Caco-2 (cell line): ENCODE measurements around the gene BZW2. TPM values are rescaled to one million over a fixed set of nuclear protein-coding genes. Genes with fewer than 3 reads are reported as not detected.

Source experiments
- BruUV-seq: library from RNA; stranded (reverse); fragments of 400-500 nt; replicated peaks from 2 replicates; lab custom pipeline; 2021; lab: Mats Ljungman, UMichigan
- CTCF ChIA-PET: fragments of 300-600 bp; sonication (Branson Sonifier 250); formaldehyde crosslinking; loops from one replicate; lab custom pipeline; 2022; ENCODE audit warnings: antibody characterized with exemption; lab: Charles Lee
- POLR2A ChIA-PET: fragments of 300-600 bp; sonication (Branson Sonifier 250); formaldehyde crosslinking; loops from one replicate; lab custom pipeline; 2022; ENCODE audit warnings: antibody characterized with exemption; lab: Charles Lee
- DNase-seq, 2 experiments: peaks; one replicate each; pipeline versions ENCODE4 v3.0.0 to v3.0.0-alpha.2; 2020 to 2022
- H3K27me3 ChIP-seq: replicated peaks from 2 replicates; pipeline ENCODE4 v1.6.0; 2011; ENCODE audit warnings: low read length; ENCODE audit not compliant: control insufficient read depth, insufficient read depth
- H3K36me3 ChIP-seq: 2 replicates; pipeline ENCODE4 v1.5.1; 2011; ENCODE audit warnings: low read length; ENCODE audit not compliant: control insufficient read depth, insufficient read depth
- H3K4me1 ChIP-seq: fragments of 250-450 bp; sonication (Bioruptor Pico); 2 replicates; pipeline ENCODE4 v1.5.1; 2020; ENCODE audit warnings: mild to moderate bottlenecking
- H3K4me3 ChIP-seq: 2 replicates; pipeline ENCODE4 v1.5.1; 2011; ENCODE audit warnings: low read depth, mild to moderate bottlenecking, control low read depth, low read length
- H3K9me3 ChIP-seq: fragments of 250-450 bp; sonication (Bioruptor Pico); 2 replicates; pipeline ENCODE4 v1.5.1; 2020; ENCODE audit warnings: mild to moderate bottlenecking, moderate library complexity
- H3K27ac Mint-ChIP-seq: one replicate; pipeline ENCODE4 v1.8.0; 2022; ENCODE audit warnings: mixed read lengths; ENCODE audit not compliant: unreplicated experiment
- H3K27me3 Mint-ChIP-seq: one replicate; pipeline ENCODE4 v1.8.0; 2022; ENCODE audit warnings: mixed read lengths; ENCODE audit not compliant: insufficient read depth, unreplicated experiment
- H3K36me3 Mint-ChIP-seq: one replicate; pipeline ENCODE4 v1.8.0; 2022; ENCODE audit warnings: mild to moderate bottlenecking, mixed read lengths; ENCODE audit not compliant: insufficient read depth, unreplicated experiment
- H3K4me1 Mint-ChIP-seq: one replicate; pipeline ENCODE4 v1.8.0; 2022; ENCODE audit warnings: low read depth, mixed read lengths; ENCODE audit not compliant: unreplicated experiment
- H3K4me3 Mint-ChIP-seq: one replicate; pipeline ENCODE4 v1.8.0; 2022; ENCODE audit warnings: mild to moderate bottlenecking, moderate library complexity, mixed read lengths; ENCODE audit not compliant: unreplicated experiment
- H3K9me3 Mint-ChIP-seq: one replicate; pipeline ENCODE4 v1.8.0; 2022; ENCODE audit warnings: mixed read lengths; ENCODE audit not compliant: unreplicated experiment
- intact Hi-C: fragments of 100-400 bp; cut with micrococcal nuclease; formaldehyde crosslinking; loops from one replicate; pipeline ENCODE4 v1.10.0; 2022; ENCODE audit not compliant: unreplicated experiment
- total RNA-seq: library from RNA; stranded (reverse); gene quantifications from 2 replicates; pipeline ENCODE4 v1.2.3, GENCODE V29; 2022
- TF ChIP-seq, protein P1 (sequence below), 2 experiments: fragments of 200-600 bp in 1 of 2; IDR thresholded peaks; 1 replicate in 1 of 2; 2 replicates in 1 of 2; pipeline versions ENCODE4 v1.5.1 to v1.8.0; 2011 to 2022; ENCODE audit warnings: antibody characterized with exemption in 1 of 2, control low read depth in 1 of 2, inconsistent platforms in 1 of 2, low read depth in 1 of 2, low read length in 1 of 2, mild to moderate bottlenecking in 1 of 2, moderate library complexity in 1 of 2; ENCODE audit not compliant: insufficient read depth in 1 of 2, severe bottlenecking in 1 of 2, unreplicated experiment in 1 of 2

The BZW2 gene
- total RNA-seq, 1 experiment from 2014 or later, result 148 TPM

DNA sequence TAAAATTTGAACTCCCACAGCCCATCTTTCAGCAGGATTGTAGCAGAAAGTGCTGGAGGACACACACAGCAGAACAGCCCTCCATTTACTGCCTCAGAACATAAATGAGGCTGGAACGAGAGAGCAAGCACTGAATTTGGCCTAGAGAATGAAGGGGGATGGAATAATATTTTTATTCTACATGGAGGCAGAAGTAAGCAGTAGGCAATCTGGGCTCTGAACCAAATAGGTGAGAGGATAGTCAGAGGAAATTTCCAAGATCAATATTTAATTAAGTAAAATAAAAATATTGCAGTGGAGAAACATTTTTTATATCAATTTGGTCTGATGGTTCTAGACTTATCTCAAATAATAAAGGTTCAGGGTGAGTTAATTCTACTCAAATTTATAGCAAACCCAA, 78.4 kb downstream of the BZW2 start:
- Histone ChIP-seq H3K27me3 (no peaks in the 10 kb centered on the region), H3K4me1 (peaks cover 23% of the 10 kb centered on the region), H3K9me3 (no peaks in the 10 kb centered on the region), H3K36me3 (no peaks in the 10 kb centered on the region), H3K4me3 (no peak overlapping the region)
- Mint-ChIP-seq H3K27ac (no peak overlapping the region), H3K27me3 (no peaks in the 10 kb centered on the region), H3K36me3 (peaks cover 10% of the 10 kb centered on the region), H3K4me1 (peaks cover 20% of the 10 kb centered on the region), H3K9me3 (no peaks in the 10 kb centered on the region), H3K4me3 (no peak overlapping the region)
- no peak for DNase-seq
- CTCF ChIA-PET, result no interaction called here
- no TSS peak for BruUV-seq
- TF ChIP-seq, protein P1, sequence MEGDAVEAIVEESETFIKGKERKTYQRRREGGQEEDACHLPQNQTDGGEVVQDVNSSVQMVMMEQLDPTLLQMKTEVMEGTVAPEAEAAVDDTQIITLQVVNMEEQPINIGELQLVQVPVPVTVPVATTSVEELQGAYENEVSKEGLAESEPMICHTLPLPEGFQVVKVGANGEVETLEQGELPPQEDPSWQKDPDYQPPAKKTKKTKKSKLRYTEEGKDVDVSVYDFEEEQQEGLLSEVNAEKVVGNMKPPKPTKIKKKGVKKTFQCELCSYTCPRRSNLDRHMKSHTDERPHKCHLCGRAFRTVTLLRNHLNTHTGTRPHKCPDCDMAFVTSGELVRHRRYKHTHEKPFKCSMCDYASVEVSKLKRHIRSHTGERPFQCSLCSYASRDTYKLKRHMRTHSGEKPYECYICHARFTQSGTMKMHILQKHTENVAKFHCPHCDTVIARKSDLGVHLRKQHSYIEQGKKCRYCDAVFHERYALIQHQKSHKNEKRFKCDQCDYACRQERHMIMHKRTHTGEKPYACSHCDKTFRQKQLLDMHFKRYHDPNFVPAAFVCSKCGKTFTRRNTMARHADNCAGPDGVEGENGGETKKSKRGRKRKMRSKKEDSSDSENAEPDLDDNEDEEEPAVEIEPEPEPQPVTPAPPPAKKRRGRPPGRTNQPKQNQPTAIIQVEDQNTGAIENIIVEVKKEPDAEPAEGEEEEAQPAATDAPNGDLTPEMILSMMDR (IDR thresholded peaks at IDR 0.05; ENCODE audit: insufficient read depth in 1 of 2, low read depth in 1 of 2, low read length in 1 of 2, severe bottlenecking in 1 of 2, unreplicated experiment in 1 of 2), result no peak
- POLR2A ChIA-PET, result no interaction called here
- intact Hi-C loops, result no loop called here

DNA sequence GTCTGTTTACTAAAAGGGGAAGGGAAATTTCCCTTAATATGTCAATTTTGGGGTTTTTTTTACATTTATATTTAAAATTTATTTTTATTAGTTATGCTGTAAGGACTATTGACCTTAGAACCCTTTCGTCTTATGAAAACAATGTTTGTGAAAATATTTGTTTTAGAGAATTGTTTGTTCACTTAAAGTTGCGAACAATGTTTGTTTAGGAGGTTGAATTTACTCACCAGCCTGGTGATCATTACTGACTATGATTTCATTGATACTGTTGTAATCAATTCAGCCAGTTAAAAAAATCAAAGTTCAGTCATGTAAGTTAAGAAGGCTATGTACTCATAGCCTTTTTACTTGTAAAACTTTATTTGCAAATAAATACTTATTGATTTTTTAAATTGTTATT, 80.2 kb downstream of the BZW2 start:
- TF ChIP-seq, protein P1 (IDR thresholded peaks at IDR 0.05; ENCODE audit: insufficient read depth in 1 of 2, low read depth in 1 of 2, low read length in 1 of 2, severe bottlenecking in 1 of 2, unreplicated experiment in 1 of 2), result no peak
- CTCF ChIA-PET, result no interaction called here
- no peak for DNase-seq
- Mint-ChIP-seq H3K27me3 (no peaks in the 10 kb centered on the region), H3K36me3 (peaks cover 10% of the 10 kb centered on the region), H3K4me1 (peaks cover 12% of the 10 kb centered on the region), H3K27ac (no peak overlapping the region), H3K9me3 (no peaks in the 10 kb centered on the region), H3K4me3 (no peak overlapping the region)
- intact Hi-C loops, result no loop called here
- H3K27me3 ChIP-seq, result no peaks in the 10 kb centered on the region
- no peaks in the 10 kb centered on the region for H3K9me3 ChIP-seq
- POLR2A ChIA-PET, result no interaction called here
- BruUV-seq, result no TSS peak
- H3K4me3 ChIP-seq, result no peak overlapping the region
- no peaks in the 10 kb centered on the region for H3K36me3 ChIP-seq
- H3K4me1 ChIP-seq, result peaks cover 17% of the 10 kb centered on the region

DNA sequence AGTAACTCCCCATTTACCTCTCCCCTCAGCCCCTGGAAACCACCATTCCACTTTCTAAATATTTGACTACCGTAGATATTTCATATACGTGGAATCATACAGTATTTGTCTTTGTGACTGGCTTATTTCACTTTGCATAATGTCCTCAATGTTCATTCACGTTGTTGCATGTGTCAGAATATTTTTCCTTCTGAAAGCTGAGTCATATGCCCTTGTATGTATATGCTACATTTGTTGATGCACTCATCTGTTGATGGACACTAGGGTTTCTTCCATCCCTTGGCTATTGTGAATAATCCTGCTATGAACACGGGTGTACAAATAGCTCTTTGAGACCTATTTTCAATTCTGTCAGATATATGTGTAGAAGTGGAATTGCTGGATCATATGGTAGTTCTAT, 81.8 kb downstream of the BZW2 start:
- TF ChIP-seq, protein P1 (IDR thresholded peaks at IDR 0.05; ENCODE audit: insufficient read depth in 1 of 2, low read depth in 1 of 2, low read length in 1 of 2, severe bottlenecking in 1 of 2, unreplicated experiment in 1 of 2), result no peak

More for the DNA sequence above, 81.8 kb downstream of the BZW2 start:
- H3K4me3 Mint-ChIP-seq, result no peak overlapping the region
- peaks cover 9% of the 10 kb centered on the region for H3K9me3 Mint-ChIP-seq
- H3K4me1 ChIP-seq, result peaks cover 11% of the 10 kb centered on the region; the same call in 1 of the 2 replicates
- no peaks in the 10 kb centered on the region for H3K27me3 Mint-ChIP-seq
- H3K36me3 ChIP-seq, result no peaks in the 10 kb centered on the region
- H3K27me3 ChIP-seq, result no peaks in the 10 kb centered on the region
- H3K9me3 ChIP-seq, result no peaks in the 10 kb centered on the region
- POLR2A ChIA-PET, result no interaction called here
- no peak overlapping the region for H3K27ac Mint-ChIP-seq
- no peak overlapping the region for H3K4me3 ChIP-seq
- intact Hi-C loops, result no loop called here
- no peak for DNase-seq
- peaks cover 12% of the 10 kb centered on the region for H3K4me1 Mint-ChIP-seq
- no TSS peak for BruUV-seq
- H3K36me3 Mint-ChIP-seq, result no peaks in the 10 kb centered on the region
- CTCF ChIA-PET, result no interaction called here
